Measurements from ENCODE around the gene FABP3.

The FABP3 gene

DNA sequence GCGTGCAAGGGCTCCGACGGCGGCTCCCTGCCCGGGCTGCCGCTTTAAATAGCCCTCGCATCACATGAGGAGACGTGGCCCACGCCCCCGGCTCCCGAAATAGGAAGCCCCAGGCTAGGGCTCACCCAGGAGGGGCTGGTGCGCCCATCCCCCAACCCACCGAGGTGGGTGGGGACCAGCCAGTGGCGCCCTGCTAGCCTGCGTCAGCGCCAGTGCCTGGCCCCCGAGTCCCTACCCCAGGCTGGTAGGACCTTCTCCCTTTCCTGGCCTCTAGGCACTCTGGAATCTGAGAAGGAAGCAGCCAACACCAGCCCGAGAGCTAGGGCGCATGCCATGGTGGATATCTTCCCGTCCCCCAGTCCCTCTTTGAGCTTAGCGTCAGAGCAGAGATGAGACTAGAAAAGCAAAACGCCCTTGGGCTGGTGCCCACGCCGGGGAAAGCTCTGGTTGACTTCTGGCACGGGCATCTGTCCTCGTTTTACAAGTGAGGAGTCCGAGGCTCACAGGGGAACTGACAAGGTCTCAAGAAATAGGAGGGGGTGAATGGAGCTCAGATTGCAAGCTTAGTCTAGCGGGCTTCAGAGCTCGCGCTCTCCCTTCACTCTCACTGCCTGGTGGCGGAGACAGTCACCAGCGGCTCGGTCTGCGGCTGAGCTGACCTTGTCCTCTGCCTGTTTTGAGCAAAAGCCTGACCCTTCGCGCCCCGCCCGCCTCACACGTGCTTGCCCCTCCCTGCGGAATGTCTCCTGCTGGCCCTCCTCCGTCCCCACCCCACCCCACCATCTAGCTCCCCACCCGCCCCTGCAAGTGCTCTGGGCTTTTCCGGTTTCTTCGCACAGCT lies at the start of gene FABP3:
Gene FABP3 (minus strand): TSS at position 21 of the 841 bp plus-strand sequence. CDS start 62 bp downstream, outside the sequence.
- peaks cover 38% of the 10 kb centered on the region for H3K27me3 Mint-ChIP-seq
- peaks cover 24% of the 10 kb centered on the region for H3K4me1 Mint-ChIP-seq
- no peaks in the 10 kb centered on the region for H3K36me3 Mint-ChIP-seq
- peak within 1 kb of the TSS; percentile 71 for H3K4me3 Mint-ChIP-seq
- H3K27ac Mint-ChIP-seq, result no peak within 1 kb of the TSS
- ATAC-seq, result peak; percentile 65
- H3K9me3 Mint-ChIP-seq, result no peaks in the 10 kb centered on the region

DNA sequence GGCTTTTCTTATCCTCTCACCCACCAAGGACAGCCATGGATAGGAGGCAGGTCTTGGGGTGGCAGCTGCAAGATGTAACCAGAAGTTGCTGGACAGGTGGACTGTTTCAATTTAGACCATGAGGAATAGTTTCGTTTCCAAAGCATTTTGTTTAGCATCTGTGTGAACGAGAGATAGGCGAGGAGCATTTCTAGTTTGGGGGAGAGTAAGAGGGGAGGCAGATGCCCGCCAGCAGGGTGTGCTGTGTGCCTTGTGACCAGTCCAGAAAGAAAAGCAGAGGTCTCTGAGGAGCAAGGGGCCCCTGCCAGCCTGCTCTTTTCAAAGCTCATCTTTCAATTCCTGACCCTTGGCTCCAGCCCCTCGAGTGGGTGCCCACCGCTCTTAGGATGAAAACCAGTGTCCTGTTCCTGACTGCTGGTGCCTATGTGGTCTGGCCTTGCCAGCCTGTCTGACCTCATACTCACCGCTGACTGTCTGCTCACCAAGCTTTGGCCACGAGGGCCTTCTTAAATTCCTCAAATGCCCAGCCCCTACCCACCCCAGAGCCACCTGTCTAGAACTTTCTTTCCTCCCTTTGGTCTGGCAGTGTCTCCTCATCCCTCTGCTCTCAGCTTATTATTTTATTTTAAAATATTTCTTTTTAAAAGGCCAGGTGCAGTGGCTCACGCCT lies 48.6 kb upstream of the FABP3 start:
- no peaks in the 10 kb centered on the region for H3K36me3 Mint-ChIP-seq

DNA sequence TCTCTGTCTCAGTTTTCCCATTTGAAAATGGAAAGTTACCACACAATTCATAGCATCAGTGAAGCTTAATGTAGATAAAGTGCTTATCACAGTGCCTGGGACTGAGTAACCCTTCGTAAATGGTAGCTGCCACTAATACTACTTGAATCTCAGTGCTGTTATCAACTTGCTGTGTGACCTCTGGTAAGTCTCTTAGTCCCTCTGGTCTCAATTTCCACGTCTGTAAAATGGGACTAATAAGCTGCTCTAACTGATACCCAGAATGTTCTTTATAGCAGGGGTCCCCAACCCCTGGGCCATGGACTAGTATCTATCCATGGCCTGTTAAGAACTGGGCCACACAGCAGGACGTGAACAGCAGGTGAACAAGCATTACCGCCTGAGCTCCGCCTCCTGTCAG lies 47.8 kb upstream of the FABP3 start:
- ATAC-seq, result no peak
- Mint-ChIP-seq H3K36me3 (no peaks in the 10 kb centered on the region), H3K27ac (no peak overlapping the region), H3K27me3 (peaks cover 23% of the 10 kb centered on the region), H3K9me3 (no peaks in the 10 kb centered on the region), H3K4me1 (peaks cover 25% of the 10 kb centered on the region), H3K4me3 (no peak overlapping the region)

More for the DNA sequence above, 48.6 kb upstream of the FABP3 start:
- Mint-ChIP-seq H3K4me1 (peaks cover 28% of the 10 kb centered on the region), H3K27me3 (peaks cover 15% of the 10 kb centered on the region), H3K27ac (no peak overlapping the region), H3K9me3 (no peaks in the 10 kb centered on the region), H3K4me3 (no peak overlapping the region)
- ATAC-seq, result no peak

- Mint-ChIP-seq H3K36me3 (no peaks in the 10 kb centered on the region), H3K4me3 (no peak overlapping the region), H3K27me3 (peaks cover 42% of the 10 kb centered on the region), H3K27ac (no peak overlapping the region), H3K4me1 (peaks cover 20% of the 10 kb centered on the region), H3K9me3 (no peaks in the 10 kb centered on the region)
- no peak for ATAC-seq
Observed at GRCh38 chr1:31418626-31419323, 45.9 kb upstream of the FABP3 start.

DNA sequence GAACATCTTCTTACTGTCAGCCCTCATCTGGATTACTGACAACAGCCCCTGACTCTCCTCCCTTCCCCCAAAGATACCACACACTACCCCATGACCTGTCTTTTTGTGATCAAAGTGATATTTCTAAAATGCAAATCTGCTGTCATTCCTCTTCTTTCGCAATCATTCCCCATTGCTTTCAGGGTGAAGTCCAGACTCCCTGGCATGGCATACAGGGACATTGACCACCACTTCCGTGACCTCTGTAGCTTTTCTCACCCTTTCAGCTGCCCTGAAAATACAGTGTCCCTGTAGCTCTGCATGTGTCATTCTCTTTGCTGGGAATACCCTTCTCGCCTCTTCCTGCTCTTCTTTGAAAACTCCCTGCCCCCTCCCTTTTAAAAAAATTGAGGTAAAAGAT lies 44.3 kb upstream of the FABP3 start:
- ATAC-seq, result no peak
- Mint-ChIP-seq H3K4me3 (no peak overlapping the region), H3K36me3 (no peaks in the 10 kb centered on the region), H3K4me1 (peaks cover 13% of the 10 kb centered on the region), H3K9me3 (no peaks in the 10 kb centered on the region), H3K27ac (no peak overlapping the region), H3K27me3 (peaks cover 53% of the 10 kb centered on the region)

- Mint-ChIP-seq H3K36me3 (no peaks in the 10 kb centered on the region), H3K4me1 (peaks cover 18% of the 10 kb centered on the region)
- ATAC-seq, result no peak
Observed at GRCh38 chr1:31416101-31416736, 43.3 kb upstream of the FABP3 start.

DNA sequence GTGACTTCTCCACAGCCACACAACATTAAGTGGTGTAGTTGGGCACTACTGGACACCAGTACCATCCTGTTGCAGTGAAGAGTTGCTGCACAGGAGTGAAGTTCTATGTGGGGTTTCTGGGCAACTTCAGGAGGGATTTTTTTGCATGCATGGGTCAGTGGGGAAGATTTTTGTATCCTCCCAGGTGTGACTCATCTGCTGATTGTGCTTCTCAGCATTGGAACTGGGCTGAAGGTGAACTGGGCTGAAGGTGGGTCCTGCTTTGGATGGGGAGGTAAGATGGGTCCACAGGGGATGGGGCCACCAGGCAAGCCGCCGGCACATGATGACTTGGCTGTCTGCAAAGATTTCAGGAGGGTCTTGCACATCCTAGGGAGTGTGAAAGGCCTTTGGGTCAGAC lies 42.8 kb upstream of the FABP3 start:
- no peak overlapping the region for H3K27ac Mint-ChIP-seq
- H3K9me3 Mint-ChIP-seq, result no peaks in the 10 kb centered on the region
- peaks cover 68% of the 10 kb centered on the region for H3K27me3 Mint-ChIP-seq
- H3K4me1 Mint-ChIP-seq, result peaks cover 19% of the 10 kb centered on the region
- no peaks in the 10 kb centered on the region for H3K36me3 Mint-ChIP-seq
- ATAC-seq, result no peak
- H3K4me3 Mint-ChIP-seq, result no peak overlapping the region

More at GRCh38 chr1:31416101-31416736, 43.3 kb upstream of the FABP3 start:
- Mint-ChIP-seq H3K27me3 (peaks cover 62% of the 10 kb centered on the region), H3K4me3 (no peak overlapping the region), H3K27ac (no peak overlapping the region), H3K9me3 (no peaks in the 10 kb centered on the region)

GRCh38 chr1:31414980-31415370 lies 42.1 kb upstream of the FABP3 start:
- no peaks in the 10 kb centered on the region for H3K9me3 Mint-ChIP-seq
- no peak overlapping the region for H3K27ac Mint-ChIP-seq
- no peak for ATAC-seq
- peaks cover 19% of the 10 kb centered on the region for H3K4me1 Mint-ChIP-seq
- H3K4me3 Mint-ChIP-seq, result no peak overlapping the region
- H3K36me3 Mint-ChIP-seq, result no peaks in the 10 kb centered on the region
- H3K27me3 Mint-ChIP-seq, result peaks cover 72% of the 10 kb centered on the region

DNA sequence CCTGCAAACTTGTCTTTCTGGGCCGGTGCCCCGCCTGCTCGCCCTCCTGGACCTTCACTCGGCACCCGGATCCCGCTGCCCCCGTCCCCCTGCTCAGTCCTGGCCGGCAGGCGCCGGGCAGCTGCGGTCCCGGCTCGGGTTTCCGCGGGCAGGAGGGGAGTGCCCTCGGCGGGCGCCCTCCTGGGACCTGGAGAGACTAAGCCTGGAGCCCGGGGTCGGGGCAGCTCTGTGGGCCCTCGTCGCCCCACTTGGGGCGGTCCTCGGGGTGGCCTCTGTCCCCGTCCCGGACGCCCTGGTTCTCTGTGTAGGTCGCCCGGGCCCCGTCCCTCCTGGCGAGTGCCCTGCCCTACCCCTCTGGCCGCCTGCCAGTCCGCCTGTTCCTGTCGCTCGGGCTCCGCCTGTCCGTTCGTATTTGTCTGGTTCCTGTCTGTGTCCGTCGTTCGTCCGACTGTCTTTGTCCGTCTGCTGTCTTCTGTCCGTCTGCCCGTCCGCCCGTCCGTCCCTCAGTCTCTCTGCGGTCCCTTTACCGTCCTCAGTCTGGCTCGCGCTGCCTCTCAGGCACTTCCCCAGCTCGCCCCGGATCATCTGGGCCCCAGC lies 40.6 kb upstream of the FABP3 start:
- H3K9me3 Mint-ChIP-seq, result no peaks in the 10 kb centered on the region
- ATAC-seq, result peak; percentile 41
- H3K27me3 Mint-ChIP-seq, result peaks cover 87% of the 10 kb centered on the region

DNA sequence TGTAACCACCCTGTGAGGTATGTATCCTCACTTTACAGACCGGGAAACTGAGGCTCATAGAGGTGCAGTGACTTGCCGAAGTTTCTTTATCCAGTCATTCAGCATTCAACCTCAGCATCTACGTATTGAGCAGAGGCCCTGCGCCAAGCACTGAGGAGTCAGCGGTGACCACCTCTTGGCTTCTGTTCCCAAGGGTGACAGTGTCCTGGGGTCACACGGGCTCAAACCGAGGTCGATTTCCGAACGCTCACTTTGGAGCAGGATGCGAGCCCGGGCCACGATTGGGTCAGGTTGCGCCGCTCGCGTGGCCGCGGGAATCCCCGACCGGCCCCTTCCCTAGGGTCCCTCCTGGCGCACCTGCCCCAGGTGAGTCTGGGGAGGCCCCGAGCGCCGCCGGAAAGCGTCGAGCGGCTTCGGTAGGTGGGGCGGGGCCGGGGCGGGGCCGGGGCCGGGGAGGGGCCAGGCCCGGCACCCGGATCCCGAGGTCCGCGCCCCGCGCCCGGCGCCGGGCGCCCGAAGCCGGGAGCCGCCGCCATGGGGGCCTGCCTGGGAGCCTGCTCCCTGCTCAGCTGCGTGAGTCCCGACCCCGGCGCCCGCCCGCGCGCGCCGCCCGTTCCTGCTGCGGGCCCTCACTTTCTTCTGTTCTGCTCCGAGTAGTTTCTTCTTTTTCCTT lies 40.0 kb upstream of the FABP3 start, which contains the start of gene SERINC2:
Gene SERINC2 (plus strand): TSS at position 482 of the 673 bp plus-strand sequence. CDS start 53 bp downstream, at position 535.
- Mint-ChIP-seq H3K27ac (peak within 1 kb of the TSS; percentile 38), H3K4me3 (peak within 1 kb of the TSS; percentile 83), H3K9me3 (no peaks in the 10 kb centered on the region), H3K4me1 (peaks cover 19% of the 10 kb centered on the region), H3K27me3 (peaks cover 92% of the 10 kb centered on the region), H3K36me3 (no peaks in the 10 kb centered on the region)
- peak; percentile 21 for ATAC-seq

More for the DNA sequence above, 40.6 kb upstream of the FABP3 start:
- Mint-ChIP-seq H3K4me1 (peaks cover 19% of the 10 kb centered on the region), H3K27ac (peak overlapping the region; percentile 38), H3K4me3 (peak overlapping the region; percentile 83), H3K36me3 (no peaks in the 10 kb centered on the region)

DNA sequence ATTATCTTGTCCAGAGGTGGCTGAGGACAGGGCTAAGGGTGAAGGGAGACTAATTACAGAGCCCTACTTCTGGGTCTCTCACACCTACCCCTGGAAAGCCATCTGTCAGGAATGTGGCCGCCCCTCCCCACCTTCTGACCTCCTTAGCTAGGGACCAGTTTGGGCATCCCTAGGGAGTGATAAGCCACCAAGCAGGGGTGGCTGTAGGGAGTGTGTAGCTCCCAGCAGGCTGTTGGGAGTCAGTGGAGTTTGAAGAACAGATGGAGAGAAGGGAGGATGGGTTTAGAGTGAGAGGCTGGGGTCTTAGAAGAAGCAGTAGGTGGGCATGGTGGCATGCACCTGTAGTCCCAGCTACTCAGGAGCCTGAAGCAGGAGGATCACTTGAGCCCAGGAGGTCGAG lies 39.3 kb upstream of the FABP3 start:
- ATAC-seq, result no peak
- Mint-ChIP-seq H3K36me3 (no peaks in the 10 kb centered on the region), H3K9me3 (no peaks in the 10 kb centered on the region), H3K4me1 (peaks cover 19% of the 10 kb centered on the region), H3K27me3 (peaks cover 85% of the 10 kb centered on the region), H3K27ac (no peak overlapping the region), H3K4me3 (peak overlapping the region; percentile 60)

GRCh38 chr1:31410871-31411270 lies 38.0 kb upstream of the FABP3 start:
- peaks cover 72% of the 10 kb centered on the region for H3K27me3 Mint-ChIP-seq
- H3K4me1 Mint-ChIP-seq, result peaks cover 19% of the 10 kb centered on the region
- H3K27ac Mint-ChIP-seq, result no peak overlapping the region
- H3K36me3 Mint-ChIP-seq, result no peaks in the 10 kb centered on the region
- H3K9me3 Mint-ChIP-seq, result no peaks in the 10 kb centered on the region
- H3K4me3 Mint-ChIP-seq, result no peak overlapping the region
- ATAC-seq, result no peak

DNA sequence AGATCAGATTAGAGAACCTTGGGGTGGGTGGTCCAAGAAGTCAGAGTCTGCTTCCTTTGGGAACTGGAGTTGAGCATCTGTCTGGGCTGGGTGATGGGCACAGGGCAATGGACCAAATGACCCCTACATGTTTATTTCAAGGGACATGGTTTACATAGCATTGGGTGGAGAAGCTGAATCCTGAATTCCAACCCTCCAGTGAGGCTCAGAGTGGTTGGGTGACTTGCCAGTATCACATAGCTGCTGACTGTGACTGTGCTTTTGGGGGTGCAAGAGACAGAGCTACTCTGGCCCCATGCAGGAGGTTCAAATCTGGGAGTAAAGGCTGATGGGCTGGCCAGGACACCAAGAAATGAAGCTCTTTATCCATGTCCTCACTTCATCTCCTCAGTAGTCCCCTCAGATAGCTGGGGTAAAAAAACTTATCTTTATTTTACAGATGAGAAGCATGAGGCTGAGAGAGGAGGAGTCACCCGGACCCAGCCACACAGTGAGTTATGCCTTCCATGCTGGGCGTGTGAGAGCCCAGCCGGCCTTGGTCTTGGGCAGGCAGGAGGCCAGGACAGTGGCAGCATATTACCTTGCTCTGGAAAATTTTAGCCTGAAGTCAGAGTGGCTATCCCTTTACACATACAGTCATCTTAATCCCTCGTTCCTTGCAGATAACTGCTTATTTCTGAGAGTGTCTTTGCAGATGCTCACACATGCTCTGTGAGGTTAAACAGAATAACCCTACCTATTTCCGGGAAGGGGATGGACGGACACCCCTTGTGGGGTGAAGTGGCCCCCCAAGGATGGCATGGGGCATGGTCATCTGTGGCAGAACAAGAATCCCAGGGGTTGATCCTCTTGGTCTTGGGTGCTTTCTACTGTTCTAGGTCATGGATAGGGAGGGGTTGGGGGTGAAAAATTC lies 37.3 kb upstream of the FABP3 start:
- Mint-ChIP-seq H3K27ac (no peak overlapping the region), H3K27me3 (peaks cover 65% of the 10 kb centered on the region), H3K4me1 (peaks cover 19% of the 10 kb centered on the region)

More for the DNA sequence above, 37.3 kb upstream of the FABP3 start:
- no peaks in the 10 kb centered on the region for H3K9me3 Mint-ChIP-seq
- no peak for ATAC-seq
- H3K4me3 Mint-ChIP-seq, result no peak overlapping the region
- no peaks in the 10 kb centered on the region for H3K36me3 Mint-ChIP-seq

Measured in stimulated activated memory B cell treated with anti-CD40 and anti-IgM and Interleukin-4, amounts not matched to agents 10 μg/mL and 1 μg/mL and 100 μg/mL, for 72 hours (primary cell).